T follicular helper cell (primary cell): ENCODE results near the gene PKDREJ.
"Not testable (repeated sequence)": the region's sequence is repeated elsewhere in the genome, so short reads cannot be mapped to it uniquely, and the experiment has no call there.

ENCODE experiments used
- DNase-seq: peaks from one replicate; pipeline ENCODE4 v3.0.0-alpha.2; 2020; ENCODE audit warnings: low read depth

PKDREJ gene

DNA sequence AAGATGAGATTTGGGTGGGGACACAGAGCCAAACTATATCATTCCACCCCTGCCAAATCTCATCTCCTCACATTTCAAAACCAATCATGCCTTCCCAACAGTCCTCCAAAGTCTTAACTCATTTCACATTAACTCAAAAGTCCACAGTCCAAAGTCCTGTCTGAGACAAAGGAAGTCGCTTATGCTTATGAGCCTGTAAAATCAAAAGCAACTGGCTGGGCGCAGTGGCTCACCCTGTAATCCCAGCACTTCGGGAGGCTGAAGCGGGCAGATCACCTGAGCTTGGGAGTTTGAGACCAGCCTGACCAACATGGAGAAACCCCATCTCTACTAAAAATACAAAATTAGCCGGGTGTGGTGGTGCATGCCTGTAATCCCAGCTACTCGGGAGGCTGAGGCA lies 1.4 kb upstream of the PKDREJ start:
- not testable (repeated sequence) for DNase-seq

DNA sequence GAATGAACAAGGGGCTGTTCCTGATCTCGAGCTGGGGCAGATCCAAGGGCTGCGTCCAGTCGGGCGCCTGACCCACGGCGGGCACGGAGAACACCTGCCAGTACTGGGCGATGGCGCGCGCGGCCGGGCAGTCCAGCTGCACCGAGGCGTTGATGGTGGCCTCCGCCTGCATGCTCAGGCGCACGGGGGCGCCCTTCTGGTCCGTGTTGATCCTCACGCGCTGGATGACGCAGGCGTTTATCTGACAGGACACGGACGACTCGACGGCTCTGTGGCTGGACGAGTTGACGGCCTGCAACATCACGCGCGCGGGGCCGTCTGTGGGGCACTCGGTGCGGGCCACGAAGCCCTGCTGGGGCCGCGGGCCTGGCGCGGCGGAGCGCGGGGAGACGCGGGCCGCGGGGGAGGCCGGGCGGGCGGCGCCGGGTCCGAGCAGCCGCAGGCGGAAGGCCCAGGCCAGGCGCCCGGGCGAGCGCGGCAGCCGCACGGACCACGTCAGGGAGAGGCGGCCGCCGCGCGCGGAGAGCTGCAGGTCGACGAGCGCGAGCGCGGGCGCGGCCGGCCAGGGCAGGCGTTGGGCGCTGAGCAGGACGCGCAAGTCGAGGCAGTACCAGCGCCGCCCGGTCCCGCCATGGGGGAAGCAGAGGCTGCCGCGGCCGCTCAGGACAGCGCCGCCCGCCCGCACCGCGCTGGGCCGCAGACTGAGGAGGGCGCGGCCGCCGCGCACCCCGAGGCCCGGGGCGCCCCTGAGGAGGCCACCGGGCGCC lies 511 bp downstream of the PKDREJ start:
- DNase-seq, result no peak

GRCh38 chr22:46260038-46260437 lies 3.1 kb downstream of the PKDREJ start:
- DNase-seq, result no peak

- no peak for DNase-seq
These were observed 3.8 kb downstream of the PKDREJ start for GRCh38 chr22:46259374-46259773.

- no peak for DNase-seq
These were observed 6.7 kb downstream of the PKDREJ start for GRCh38 chr22:46256358-46256958.

DNA sequence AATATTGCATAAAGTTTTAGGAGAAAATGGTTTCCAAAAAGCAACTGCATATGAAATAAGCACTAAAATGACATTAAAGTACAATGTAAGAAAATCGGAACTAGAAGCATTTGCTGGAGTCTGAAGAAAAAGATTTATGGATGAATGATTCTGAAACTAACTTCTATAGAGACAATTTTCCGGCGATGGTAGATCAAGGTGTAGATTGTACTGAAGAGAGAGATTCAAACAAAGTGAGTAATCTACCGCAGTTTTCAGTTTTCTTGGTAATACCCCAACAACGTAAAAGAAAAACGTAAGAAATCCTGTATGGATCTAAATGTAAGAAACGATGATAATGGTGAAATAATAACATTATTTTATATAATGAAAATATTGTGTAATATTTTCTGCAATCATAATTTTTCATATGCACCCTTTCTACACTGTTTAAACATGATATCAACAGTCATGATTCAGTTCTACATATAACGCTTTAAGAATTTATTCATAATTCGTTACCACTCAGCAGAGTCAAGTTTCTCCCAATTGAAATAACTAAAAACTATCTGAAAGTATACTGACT lies 11.2 kb downstream of the PKDREJ start:
- DNase-seq, result no peak

- DNase-seq, result no peak
These were observed 11.9 kb downstream of the PKDREJ start for GRCh38 chr22:46251266-46251665.

DNA sequence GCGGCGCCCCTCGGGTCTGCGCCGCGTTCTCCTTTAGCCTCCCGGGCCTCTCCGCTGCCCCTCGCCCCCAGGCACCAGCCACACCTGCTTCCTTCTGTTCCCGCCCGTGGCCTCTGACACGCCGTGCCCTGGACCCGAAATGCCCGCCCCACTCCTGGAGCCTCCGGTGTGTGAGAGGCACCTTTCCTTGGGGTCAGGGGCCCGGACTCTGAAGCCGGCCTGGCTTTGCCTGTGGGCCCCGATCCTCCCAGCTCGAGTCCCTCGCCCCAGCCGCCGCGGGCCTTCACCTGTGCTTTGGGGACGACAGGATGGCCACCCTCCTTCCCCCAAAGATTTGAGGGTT lies 12.4 kb downstream of the PKDREJ start:
- no peak for DNase-seq

DNA sequence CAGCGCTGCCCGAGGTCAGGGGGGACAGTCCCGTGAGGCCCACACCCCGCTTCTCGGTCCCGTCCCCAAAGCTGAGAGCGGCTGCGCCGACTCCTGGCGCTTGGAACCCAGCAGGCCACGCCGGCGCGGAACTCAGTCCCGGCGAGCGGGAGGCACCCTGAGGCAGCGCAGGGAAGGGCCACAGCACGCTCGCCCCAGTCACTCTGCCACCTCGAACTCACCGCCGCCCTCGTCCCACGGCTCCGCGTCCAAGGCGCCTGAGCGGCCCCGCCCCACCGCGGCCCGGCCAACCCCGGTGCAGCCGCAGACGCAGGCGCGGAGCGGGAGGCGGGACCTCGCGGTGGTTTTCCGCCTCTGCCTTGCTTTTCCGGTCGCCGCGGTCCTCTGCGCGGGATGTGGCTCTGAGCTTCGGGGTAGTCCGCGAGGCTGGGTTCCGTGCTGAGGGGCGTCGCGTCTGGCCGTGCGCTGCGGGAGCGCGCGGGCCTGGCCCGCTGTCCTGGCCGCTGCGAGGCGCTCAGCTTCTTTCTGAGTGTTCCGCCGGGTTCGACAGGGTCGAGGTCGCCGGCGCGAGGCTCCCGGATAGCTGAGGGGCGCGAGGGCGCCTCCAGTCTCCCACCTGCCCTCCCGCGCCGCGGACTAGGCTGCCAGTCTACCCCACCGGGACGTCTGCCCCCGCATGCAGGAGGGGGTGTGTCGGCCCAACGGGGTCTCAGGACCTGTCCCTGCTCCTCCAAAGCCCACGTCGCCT lies 12.9 kb downstream of the PKDREJ start, which contains the start of gene CDPF1:
Gene CDPF1 (minus strand): TSS at position 259 of the 748 bp plus-strand sequence. CDS start 2,009 bp downstream, outside the sequence.
- DNase-seq, result peak; percentile 78

DNA sequence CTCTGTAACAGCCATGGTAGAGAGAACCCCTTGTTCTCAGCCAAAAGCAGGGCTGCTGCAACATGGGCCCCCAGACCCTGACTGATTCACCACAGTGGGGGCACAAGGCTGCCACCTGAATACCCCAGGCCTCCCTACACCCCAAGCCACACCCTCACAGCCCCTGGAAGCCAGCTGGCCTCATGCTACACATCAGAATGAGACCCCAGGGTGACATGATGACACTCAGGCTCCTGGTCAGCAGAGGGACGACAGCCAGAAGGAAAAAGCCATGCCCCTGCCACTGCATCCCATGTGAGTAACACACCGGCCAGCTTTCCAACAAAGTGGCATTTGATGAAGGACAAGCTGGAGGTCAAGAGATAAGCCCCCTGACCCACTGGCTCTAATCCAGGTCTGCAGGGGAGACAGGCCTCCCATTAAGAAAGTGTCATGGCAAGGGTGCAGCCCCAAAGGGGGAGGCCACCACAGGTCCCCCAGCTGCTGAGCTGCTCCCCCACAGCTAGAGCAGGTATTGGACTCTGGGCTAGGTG lies 15.6 kb downstream of the PKDREJ start:
- DNase-seq, result no peak

GRCh38 chr22:46246178-46246577 lies 17.0 kb downstream of the PKDREJ start:
- no peak for DNase-seq

DNA sequence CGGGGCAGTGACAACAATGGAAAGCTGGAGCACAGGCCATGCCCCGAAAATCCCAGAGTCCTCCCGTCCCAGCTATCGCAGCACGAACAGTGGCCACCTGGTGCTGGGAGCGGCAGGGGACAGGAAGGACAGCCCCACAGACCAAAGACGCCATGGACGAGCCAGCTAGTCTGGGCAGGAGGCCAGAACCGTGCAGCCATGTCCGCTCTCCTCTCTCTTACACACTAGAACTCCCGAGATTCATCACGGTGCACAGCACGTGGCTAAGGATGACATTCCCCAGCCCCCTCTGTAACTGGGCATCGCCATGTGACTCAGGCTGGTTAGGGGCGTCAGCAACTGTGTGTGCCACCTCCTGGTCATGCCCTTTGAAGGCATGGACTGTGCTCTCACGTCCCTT lies 17.6 kb downstream of the PKDREJ start:
- no peak for DNase-seq

DNA sequence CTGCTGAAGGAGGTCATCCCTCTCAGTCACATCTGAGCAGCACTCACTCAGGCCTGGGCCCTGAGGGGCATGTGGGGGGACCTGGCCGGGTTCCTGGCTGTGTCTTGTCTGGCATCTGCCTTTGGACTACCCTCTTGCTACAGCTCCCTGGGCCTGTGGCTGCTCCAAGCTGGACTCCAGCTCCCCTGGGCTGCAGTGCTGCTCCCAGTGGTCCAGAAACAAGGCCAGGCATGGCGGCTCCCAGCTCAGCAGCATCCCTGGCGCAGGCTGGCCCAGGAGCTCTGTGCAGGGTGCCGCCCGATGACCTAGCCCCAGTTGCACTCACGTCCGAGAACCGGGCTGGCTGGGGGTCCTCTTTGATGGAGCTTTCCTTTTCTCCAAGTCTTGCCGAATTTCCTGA lies 18.4 kb downstream of the PKDREJ start:
- DNase-seq, result no peak

GRCh38 chr22:46242076-46242475 lies 21.1 kb downstream of the PKDREJ start:
- no peak for DNase-seq

- DNase-seq, result no peak
These were observed 21.6 kb downstream of the PKDREJ start for GRCh38 chr22:46241396-46242007.

DNA sequence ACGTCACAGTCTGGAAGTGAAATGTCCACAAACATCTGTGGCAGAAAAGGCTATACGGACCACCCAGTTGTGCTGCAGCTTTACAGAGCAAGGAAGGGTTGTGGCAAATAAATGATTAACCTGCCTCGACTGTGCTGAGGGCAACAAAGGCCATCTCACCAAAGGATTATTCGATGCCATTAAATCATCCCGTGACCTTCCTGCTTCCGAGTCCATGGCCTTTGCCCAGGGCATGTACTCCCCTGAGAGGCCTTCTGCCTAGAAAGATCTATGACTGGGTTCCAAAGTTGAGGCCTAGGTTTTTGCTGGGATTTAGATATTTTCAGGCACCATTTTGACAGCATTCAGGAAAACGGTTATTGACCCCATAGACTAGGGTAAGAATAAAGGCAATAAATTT lies 22.2 kb downstream of the PKDREJ start:
- no peak for DNase-seq

- no peak for DNase-seq
These were observed 22.6 kb downstream of the PKDREJ start for GRCh38 chr22:46240506-46240905.

- DNase-seq, result no peak
These were observed 23.1 kb downstream of the PKDREJ start for GRCh38 chr22:46240073-46240472.

- DNase-seq, result no peak
These were observed 23.7 kb downstream of the PKDREJ start for GRCh38 chr22:46239261-46240048.

DNA sequence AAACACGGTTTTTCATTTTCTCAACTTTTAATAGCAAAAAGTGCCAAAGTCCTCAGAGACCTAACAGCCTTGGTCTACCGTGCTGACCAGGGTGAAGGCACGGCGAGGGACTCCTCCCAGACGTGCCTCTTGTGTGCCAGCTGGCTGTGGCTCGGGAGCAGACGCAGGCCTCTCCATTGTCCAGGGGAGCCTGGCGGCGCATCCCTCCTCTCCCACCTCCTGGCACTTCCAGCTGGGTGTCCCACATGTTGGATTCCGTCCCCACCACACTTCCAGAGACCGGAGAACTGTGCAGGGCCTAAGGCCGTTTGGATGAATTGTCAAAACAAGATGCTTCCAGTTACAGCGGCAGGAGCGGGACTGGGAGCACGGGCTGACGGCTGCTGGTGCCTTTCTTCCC lies 24.6 kb downstream of the PKDREJ start:
- DNase-seq, result no peak

- DNase-seq, result no peak
These were observed 25.6 kb downstream of the PKDREJ start for GRCh38 chr22:46237453-46238124.
